ENCODE results near the gene PSMB2. TPM values are rescaled to one million over a fixed set of nuclear protein-coding genes. Genes with fewer than 3 reads are reported as not detected.

Gene PSMB2
- total RNA-seq, 1 experiment from 2014 or later: 86.0 TPM

GRCh38 chr1:35599411-35599810 lies 41.9 kb downstream of the PSMB2 start:
- Mint-ChIP-seq H3K4me1 (no peaks in the 10 kb centered on the region), H3K4me3 (no peak overlapping the region), H3K27me3 (ENCODE audit: low read depth) (no peaks in the 10 kb centered on the region), H3K27ac (no peak overlapping the region; a peak in 1 of 7 replicates), H3K9me3 (no peaks in the 10 kb centered on the region), H3K36me3 (ENCODE audit: insufficient read depth in 1 of 3, low read depth in 3 of 3) (peaks cover 15 to 37% (median 23%) of the 10 kb centered on the region in 3 experiments)
- H3K4ac ChIP-seq (ENCODE audit: low read depth, low read length): no peak overlapping the region
- no peak overlapping the region for H3K9ac ChIP-seq (ENCODE audit: extremely low read depth, insufficient read length, low read length)
- H3K9me3 ChIP-seq (ENCODE audit: control insufficient read depth, low read depth, low read length): no peaks in the 10 kb centered on the region
- no peak overlapping the region for H4K5ac ChIP-seq (ENCODE audit: insufficient read length, low read depth, low read length)
- no peak overlapping the region for H2BK12ac ChIP-seq (ENCODE audit: insufficient read length, low read depth, low read length)
- no peak for DNase-seq
- no peak overlapping the region for H2BK120ac ChIP-seq (ENCODE audit: low read depth, low read length, poor library complexity, severe bottlenecking)
- 100% methylated on average over 3 of the region's 3 CpGs for WGBS (ENCODE audit: extremely low coverage, insufficient read length, low lambda C conversion rate)
- no peak overlapping the region for H2BK5ac ChIP-seq (ENCODE audit: insufficient read length, low read length)
- no peak for TF ChIP-seq CTCF (conservative IDR thresholded peaks at IDR 0.05)
- H4K8ac ChIP-seq (replicated peaks; ENCODE audit: insufficient read length, low read depth, low read length): no peak overlapping the region
- no peak overlapping the region for H3K18ac ChIP-seq (ENCODE audit: insufficient read length, low read depth, low read length)
- no peak overlapping the region for H3K23ac ChIP-seq (ENCODE audit: insufficient read length, low read depth, low read length)
- no peaks in the 10 kb centered on the region for H3K79me2 ChIP-seq (ENCODE audit: insufficient read depth, low read length)
- H3K4me2 ChIP-seq (ENCODE audit: insufficient read depth, insufficient read length, low read length): no peak overlapping the region
- no peak overlapping the region for H3T11ph ChIP-seq (ENCODE audit: low read length)
- no peaks in the 10 kb centered on the region for H3K79me1 ChIP-seq (ENCODE audit: insufficient read depth, low read depth, low read length, poor library complexity, severe bottlenecking)
- no peak overlapping the region for H3K27ac ChIP-seq (ENCODE audit: insufficient read length, low read depth, low read length)
- no peak overlapping the region for H2AK5ac ChIP-seq (ENCODE audit: insufficient read length, low read length)
- H3K23me2 ChIP-seq (ENCODE audit: insufficient read length, low read depth, low read length, poor library complexity, severe bottlenecking): no peaks in the 10 kb centered on the region
- H3K56ac ChIP-seq (ENCODE audit: insufficient read length, low read depth, low read length): no peak overlapping the region
- H2BK15ac ChIP-seq (ENCODE audit: low read depth, low read length): no peak overlapping the region
- no peak overlapping the region for H2BK20ac ChIP-seq (ENCODE audit: low read depth, low read length, poor library complexity, severe bottlenecking)
- no peak overlapping the region for H3K14ac ChIP-seq (ENCODE audit: insufficient read depth, low read length)
- no peak overlapping the region for H2AFZ ChIP-seq (ENCODE audit: low read length)
- no peaks in the 10 kb centered on the region for H3K4me1 ChIP-seq (ENCODE audit: insufficient read depth, low read length)
- no peak overlapping the region for H4K91ac ChIP-seq (ENCODE audit: insufficient read length, low read depth, low read length)
- no peaks in the 10 kb centered on the region for H3K27me3 ChIP-seq (ENCODE audit: insufficient read depth, low read length)
- no peaks in the 10 kb centered on the region for H4K20me1 ChIP-seq (ENCODE audit: control insufficient read depth, insufficient read depth, insufficient read length)

All from H9 (cell line).